ENCODE measurements around the gene POMZP3.
"Not testable (repeated sequence)": the region's sequence is repeated elsewhere in the genome, so short reads cannot be mapped to it uniquely, and the experiment has no call there.

GRCh38 chr7:76575919-76576655, 51.0 kb downstream of the POMZP3 start:
- not testable (repeated sequence) for TF ChIP-seq POLR2A (IDR thresholded peaks at IDR 0.05; ENCODE audit: low read depth, low read length); POLR2AphosphoS5 (IDR thresholded peaks at IDR 0.05; ENCODE audit: low read depth, low read length); TAF1 (IDR thresholded peaks at IDR 0.05; ENCODE audit: borderline replicate concordance, low read depth, low read length)

Data from GM12892 (cell line).